ENCODE measurements around the gene HNRNPA1.
"Not testable (repeated sequence)": the region's sequence is repeated elsewhere in the genome, so short reads cannot be mapped to it uniquely, and the experiment has no call there.

HNRNPA1 gene

GRCh38 chr12:54299515-54300224, 19.1 kb downstream of the HNRNPA1 start:
- DNase-seq (ENCODE audit: low read depth), result peak; percentile 50

- peak; percentile 26 for DNase-seq (ENCODE audit: low read depth)
These were observed 19.8 kb downstream of the HNRNPA1 start for GRCh38 chr12:54300225-54300731.

- peak; percentile 88 for DNase-seq (ENCODE audit: low read depth)
These were observed 20.4 kb downstream of the HNRNPA1 start, which contains the start of gene NFE2 for GRCh38 chr12:54300732-54301427. Gene NFE2, minus strand, starts transcription at chr12:54301015. Its CDS starts 5,767 bp downstream, at chr12:54295248.

- DNase-seq (ENCODE audit: low read depth), result no peak
These were observed 21.0 kb downstream of the HNRNPA1 start for GRCh38 chr12:54301428-54302048.

GRCh38 chr12:54303640-54304039, 23.1 kb downstream of the HNRNPA1 start:
- DNase-seq (ENCODE audit: low read depth), result no peak

GRCh38 chr12:54304187-54304810, 23.8 kb downstream of the HNRNPA1 start:
- DNase-seq (ENCODE audit: low read depth), result peak; percentile 53

- peak; percentile 63 for DNase-seq (ENCODE audit: low read depth)
These were observed 26.6 kb downstream of the HNRNPA1 start for GRCh38 chr12:54306925-54307741.

- DNase-seq (ENCODE audit: low read depth), result no peak
These were observed 30.5 kb downstream of the HNRNPA1 start for GRCh38 chr12:54311051-54311450.

GRCh38 chr12:54312309-54312708, 31.8 kb downstream of the HNRNPA1 start:
- not testable (repeated sequence) for DNase-seq (ENCODE audit: low read depth)

GRCh38 chr12:54321363-54321762, 40.8 kb downstream of the HNRNPA1 start:
- no peak for DNase-seq (ENCODE audit: low read depth)

- DNase-seq (ENCODE audit: low read depth), result peak; percentile 100
These were observed 44.3 kb downstream of the HNRNPA1 start, which contains the start of gene COPZ1 for GRCh38 chr12:54324617-54325441. Gene COPZ1, plus strand, starts transcription at chr12:54325131. Its CDS starts 33 bp downstream, at chr12:54325164.

GRCh38 chr12:54325442-54326109, 45.0 kb downstream of the HNRNPA1 start:
- peak; percentile 21 for DNase-seq (ENCODE audit: low read depth)

GRCh38 chr12:54328595-54329337, 48.2 kb downstream of the HNRNPA1 start:
- DNase-seq (ENCODE audit: low read depth), result peak; percentile 12

- peak; percentile 45 for DNase-seq (ENCODE audit: low read depth)
These were observed 49.2 kb downstream of the HNRNPA1 start for GRCh38 chr12:54329759-54330158.

- no peak for DNase-seq (ENCODE audit: low read depth)
These were observed 49.9 kb downstream of the HNRNPA1 start for GRCh38 chr12:54330442-54330841.

GRCh38 chr12:54331461-54331860, 50.9 kb downstream of the HNRNPA1 start:
- no peak for DNase-seq (ENCODE audit: low read depth)

- no peak for DNase-seq (ENCODE audit: low read depth)
These were observed 53.0 kb downstream of the HNRNPA1 start for GRCh38 chr12:54333420-54334034.

Data from EH (cell line).